ENCODE results near the gene POLR2A. TPM values are rescaled to one million over a fixed set of nuclear protein-coding genes. Genes with fewer than 3 reads are reported as not detected.
A peak's percentile ranks its signal among the peaks of the same experiment; 100 is the strongest.
"Not testable (repeated sequence)": the region's sequence is repeated elsewhere in the genome, so short reads cannot be mapped to it uniquely, and the experiment has no call there.

POLR2A gene
- total and polyA plus RNA-seq, 2 experiments from 2014 or later = 46.2 to 75.7 TPM

- 90 to 100% methylated on average over 2 of the region's 2 CpGs for WGBS, 2 experiments (ENCODE audit: low coverage in 1 of 2, low lambda C conversion rate in 2 of 2, missing lambda C conversion rate in 2 of 2)
- Histone ChIP-seq H3K9me3 (ENCODE audit: low read depth) (no peaks in the 10 kb centered on the region), H3K4me2 (ENCODE audit: unreplicated experiment) (no peak overlapping the region), H3K4me3 (no peak overlapping the region), H2AFZ (no peak overlapping the region), H4K20me1 (ENCODE audit: insufficient read depth) (peaks cover 5% of the 10 kb centered on the region; the same call in 1 of the 2 replicates), H3K27ac (no peak overlapping the region), H3K36me3 (ENCODE audit: low read depth) (no peaks in the 10 kb centered on the region), H3K79me2 (ENCODE audit: insufficient read depth) (peaks cover 100% of the 10 kb centered on the region), H3K4me1 (ENCODE audit: insufficient read depth) (peaks cover 19% of the 10 kb centered on the region), H3K9ac (no peak overlapping the region), H3K27me3 (replicated peaks; ENCODE audit: insufficient read depth) (no peaks in the 10 kb centered on the region), H3F3A (ENCODE audit: insufficient read depth) (peaks cover 22% of the 10 kb centered on the region), H3K9me2 (ENCODE audit: insufficient read depth) (no peaks in the 10 kb centered on the region)
- TF ChIP-seq EZH2phosphoT487 (IDR thresholded peaks at IDR 0.05; ENCODE audit: insufficient read depth, low read depth) (no peak), EZH2 (IDR thresholded peaks at IDR 0.05; ENCODE audit: insufficient read depth, poor library complexity, severe bottlenecking) (no peak)
- DNase-seq = no peak
- in situ Hi-C loops (cut with MboI) = no loop called here
Observed at GRCh38 chr17:7471729-7472128, 12.4 kb upstream of the POLR2A start.

- H2AFZ ChIP-seq; H4K20me1 ChIP-seq (ENCODE audit: insufficient read depth); DNase-seq; H3K9me3 ChIP-seq (ENCODE audit: low read depth); H3K9ac ChIP-seq; H3K27me3 ChIP-seq (replicated peaks; ENCODE audit: insufficient read depth); H3K4me3 ChIP-seq; H3K9me2 ChIP-seq (ENCODE audit: insufficient read depth); H3K36me3 ChIP-seq (ENCODE audit: low read depth); in situ Hi-C loops (cut with MboI); H3K4me2 ChIP-seq (ENCODE audit: unreplicated experiment): not testable (repeated sequence)
- Histone ChIP-seq H3F3A (ENCODE audit: insufficient read depth) (peaks cover 42% of the 10 kb centered on the region), H3K4me1 (ENCODE audit: insufficient read depth) (peaks cover 27% of the 10 kb centered on the region), H3K79me2 (ENCODE audit: insufficient read depth) (peaks cover 97% of the 10 kb centered on the region), H3K27ac (peak overlapping the region; percentile 99; the same call in 1 of the 2 replicates)
- 92 to 96% methylated on average over 8 of the region's 8 CpGs for WGBS, 2 experiments (ENCODE audit: low coverage in 1 of 2, low lambda C conversion rate in 2 of 2, missing lambda C conversion rate in 2 of 2)
Observed at GRCh38 chr17:7474767-7475166, 9.4 kb upstream of the POLR2A start.

- DNase-seq = peak; percentile 92
- no peak overlapping the region for H3K4me3 ChIP-seq
- H3F3A ChIP-seq (ENCODE audit: insufficient read depth) = peaks cover 47% of the 10 kb centered on the region
- no peaks in the 10 kb centered on the region for H3K9me3 ChIP-seq (ENCODE audit: low read depth)
- peak overlapping the region; percentile 99 for H3K9ac ChIP-seq
- in situ Hi-C loops (cut with MboI) = no loop called here
- H2AFZ ChIP-seq = no peak overlapping the region
- TF ChIP-seq EZH2phosphoT487 (IDR thresholded peaks at IDR 0.05; ENCODE audit: insufficient read depth, low read depth) = no peak
- TF ChIP-seq EZH2 (IDR thresholded peaks at IDR 0.05; ENCODE audit: insufficient read depth, poor library complexity, severe bottlenecking) = no peak
- H3K79me2 ChIP-seq (ENCODE audit: insufficient read depth) = peaks cover 97% of the 10 kb centered on the region
- peaks cover 5% of the 10 kb centered on the region; the same call in 1 of the 2 replicates for H4K20me1 ChIP-seq (ENCODE audit: insufficient read depth)
- H3K9me2 ChIP-seq (ENCODE audit: insufficient read depth) = no peaks in the 10 kb centered on the region
- 30% methylated on average over 15 of the region's 15 CpGs for WGBS, 2 experiments (ENCODE audit: low coverage in 1 of 2, low lambda C conversion rate in 2 of 2, missing lambda C conversion rate in 2 of 2)
- H3K4me1 ChIP-seq (ENCODE audit: insufficient read depth) = peaks cover 31% of the 10 kb centered on the region
- H3K27me3 ChIP-seq (replicated peaks; ENCODE audit: insufficient read depth) = no peaks in the 10 kb centered on the region
- no peaks in the 10 kb centered on the region for H3K36me3 ChIP-seq (ENCODE audit: low read depth)
- H3K27ac ChIP-seq = peak overlapping the region; percentile 99
- H3K4me2 ChIP-seq (ENCODE audit: unreplicated experiment) = peak overlapping the region; percentile 98
Observed at GRCh38 chr17:7475764-7476422, 8.3 kb upstream of the POLR2A start.

- 21 to 24% methylated on average over 3 of the region's 3 CpGs for WGBS, 2 experiments (ENCODE audit: low coverage in 1 of 2, low lambda C conversion rate in 2 of 2, missing lambda C conversion rate in 2 of 2)
- no peaks in the 10 kb centered on the region for H3K27me3 ChIP-seq (replicated peaks; ENCODE audit: insufficient read depth)
- peak overlapping the region; percentile 99 for H3K27ac ChIP-seq
- peaks cover 5% of the 10 kb centered on the region; the same call in 1 of the 2 replicates for H4K20me1 ChIP-seq (ENCODE audit: insufficient read depth)
- H3K4me1 ChIP-seq (ENCODE audit: insufficient read depth) = peaks cover 31% of the 10 kb centered on the region
- H3K36me3 ChIP-seq (ENCODE audit: low read depth) = no peaks in the 10 kb centered on the region
- peaks cover 97% of the 10 kb centered on the region for H3K79me2 ChIP-seq (ENCODE audit: insufficient read depth)
- peak overlapping the region; percentile 98 for H3K4me2 ChIP-seq (ENCODE audit: unreplicated experiment)
- H3K9ac ChIP-seq = peak overlapping the region; percentile 99
- in situ Hi-C loops (cut with MboI) = no loop called here
- H3K4me3 ChIP-seq = peak overlapping the region; percentile 79; the same call in 1 of the 2 replicates
- TF ChIP-seq EZH2 (IDR thresholded peaks at IDR 0.05; ENCODE audit: insufficient read depth, poor library complexity, severe bottlenecking) (no peak), EZH2phosphoT487 (IDR thresholded peaks at IDR 0.05; ENCODE audit: insufficient read depth, low read depth) (no peak)
- H3K9me3 ChIP-seq (ENCODE audit: low read depth) = no peaks in the 10 kb centered on the region
- no peaks in the 10 kb centered on the region for H3K9me2 ChIP-seq (ENCODE audit: insufficient read depth)
- peaks cover 47% of the 10 kb centered on the region for H3F3A ChIP-seq (ENCODE audit: insufficient read depth)
- peak; percentile 82 for DNase-seq
- no peak overlapping the region for H2AFZ ChIP-seq
Observed at GRCh38 chr17:7476494-7476893, 7.7 kb upstream of the POLR2A start.
